ENCODE data around the gene SPATA20.

SPATA20 gene

DNA sequence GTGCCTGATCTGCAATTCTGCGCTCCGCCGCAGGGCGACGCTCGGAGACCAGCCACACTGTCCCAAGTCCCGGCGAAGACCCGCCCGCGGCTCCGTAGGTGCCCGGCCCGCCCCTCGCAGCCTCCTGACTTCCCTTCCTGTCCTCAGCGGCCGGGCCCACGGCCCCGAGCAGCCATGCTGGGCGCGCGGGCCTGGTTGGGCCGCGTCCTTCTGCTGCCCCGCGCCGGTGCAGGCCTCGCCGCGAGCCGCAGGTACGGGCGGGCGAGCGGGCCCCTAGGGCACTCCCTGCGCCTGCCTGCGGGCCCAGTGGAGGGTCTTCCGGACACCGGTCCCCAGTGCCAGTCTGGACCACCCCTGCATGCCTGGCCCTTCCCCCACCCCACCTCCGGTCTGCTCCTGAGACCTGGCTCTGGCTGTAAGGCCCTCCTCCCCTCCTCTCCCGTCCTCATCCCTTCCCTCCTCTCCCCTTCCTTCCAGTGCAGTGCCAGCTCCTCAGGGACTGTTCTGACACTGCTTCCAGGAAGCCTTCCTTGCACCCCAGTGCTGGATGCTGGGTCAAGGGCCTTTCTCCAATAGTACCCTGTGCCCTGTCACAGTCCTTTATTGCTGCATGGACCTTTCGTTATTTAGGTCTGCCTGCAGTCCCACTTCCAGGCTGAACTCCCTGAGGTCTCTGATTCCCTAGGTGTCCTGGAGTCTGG is at the start of gene SPATA20:
Gene SPATA20, plus strand, starts transcription at position 140 of the 701 bp plus-strand sequence. Its CDS starts 35 bp downstream, at position 175.
- peak; percentile 69 for DNase-seq

DNA sequence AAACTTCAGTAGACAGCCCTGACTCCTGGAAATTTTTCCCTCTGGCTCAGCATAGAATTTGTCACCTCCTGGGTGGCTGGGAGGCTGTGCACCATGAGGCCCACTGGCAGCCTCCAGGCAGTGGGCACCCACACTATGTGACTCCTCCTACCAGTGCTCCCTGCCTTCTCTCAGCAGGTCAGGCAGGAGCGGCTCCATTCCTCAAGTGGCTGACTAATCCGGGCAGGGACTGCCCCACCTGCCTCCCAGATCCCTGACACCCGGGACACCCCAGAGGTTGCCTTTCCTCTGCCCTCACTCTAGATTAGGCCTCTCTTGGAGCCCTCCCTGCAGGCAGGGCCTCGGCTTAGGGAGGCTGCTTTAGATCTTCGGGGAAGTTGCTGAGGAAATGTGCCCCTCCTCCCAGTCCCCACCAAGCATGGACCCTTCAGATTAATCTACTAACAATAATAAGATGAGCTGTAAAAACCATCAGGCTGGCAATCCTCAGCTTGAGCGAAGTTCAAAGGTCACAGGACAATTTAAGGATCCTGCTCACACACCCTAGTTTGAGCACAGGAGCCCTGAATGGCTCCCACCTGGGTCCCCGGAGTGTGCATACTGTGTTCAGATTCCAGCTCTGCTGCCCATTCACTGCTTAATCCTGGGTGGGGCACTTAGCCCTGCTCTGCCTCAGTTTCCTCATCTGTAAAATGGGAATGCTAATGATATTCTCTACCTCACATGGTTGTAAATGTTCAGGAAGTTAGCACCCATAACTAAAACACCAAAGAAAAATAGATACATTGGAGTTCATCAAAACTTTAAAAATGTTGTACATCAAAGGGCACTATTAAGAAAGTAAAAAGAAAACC is 48.7 kb upstream of the SPATA20 start:
- no peak for DNase-seq

DNA sequence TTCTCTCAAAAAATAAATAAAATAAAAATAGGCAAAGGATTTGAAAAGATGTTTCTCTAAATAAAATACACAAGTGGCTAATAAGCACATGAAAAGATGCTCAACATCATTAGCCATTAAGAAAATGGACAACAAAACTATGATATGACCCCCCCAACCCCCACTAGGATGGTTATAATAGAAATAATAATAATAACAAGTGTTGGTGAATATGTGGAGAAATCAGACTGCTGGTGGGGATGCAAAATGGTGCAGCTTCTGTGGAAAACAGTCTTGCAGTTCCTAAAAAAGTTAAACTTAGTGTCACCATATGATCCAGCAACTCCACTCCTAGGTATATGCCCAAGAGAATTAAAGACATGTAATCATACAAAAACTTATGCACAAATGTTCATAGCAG is 47.7 kb upstream of the SPATA20 start:
- DNase-seq, result no peak

DNA sequence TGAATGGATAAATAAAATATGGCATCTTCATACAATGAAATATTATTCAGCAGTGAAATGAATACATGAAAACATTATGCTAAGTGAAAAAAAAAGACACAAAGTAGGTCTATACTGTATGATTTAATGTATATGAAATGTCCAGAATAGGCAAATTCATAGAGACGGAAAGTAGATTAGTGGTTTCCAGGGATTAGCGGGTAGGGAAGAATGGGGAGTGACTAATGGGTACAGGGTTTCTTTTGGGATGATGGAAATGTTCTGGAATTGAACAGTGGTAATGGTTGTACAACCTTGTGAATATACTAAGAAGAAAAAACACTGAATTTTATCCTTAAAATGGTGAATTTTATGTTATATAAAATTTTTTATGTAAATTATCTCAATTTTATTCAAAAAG is 47.3 kb upstream of the SPATA20 start:
- no peak for DNase-seq

DNA sequence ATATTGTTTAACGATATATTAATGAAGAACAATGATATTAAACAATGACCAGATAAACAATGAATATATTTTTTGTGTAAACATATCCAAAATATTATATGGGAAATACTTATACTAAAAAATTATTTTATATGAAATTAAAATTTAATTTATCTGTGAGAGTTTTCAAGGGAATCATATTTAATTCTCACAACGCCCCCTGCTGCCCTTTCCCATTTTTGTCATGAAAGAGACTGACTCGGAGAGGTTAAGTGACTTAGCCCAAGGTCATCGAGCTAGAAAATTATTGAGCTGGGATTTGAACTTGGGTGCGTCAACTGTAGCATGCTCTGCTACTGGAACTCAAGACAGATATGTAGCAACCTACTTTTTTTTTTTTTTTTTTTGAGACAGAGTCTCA is 45.9 kb upstream of the SPATA20 start:
- no peak for DNase-seq

DNA sequence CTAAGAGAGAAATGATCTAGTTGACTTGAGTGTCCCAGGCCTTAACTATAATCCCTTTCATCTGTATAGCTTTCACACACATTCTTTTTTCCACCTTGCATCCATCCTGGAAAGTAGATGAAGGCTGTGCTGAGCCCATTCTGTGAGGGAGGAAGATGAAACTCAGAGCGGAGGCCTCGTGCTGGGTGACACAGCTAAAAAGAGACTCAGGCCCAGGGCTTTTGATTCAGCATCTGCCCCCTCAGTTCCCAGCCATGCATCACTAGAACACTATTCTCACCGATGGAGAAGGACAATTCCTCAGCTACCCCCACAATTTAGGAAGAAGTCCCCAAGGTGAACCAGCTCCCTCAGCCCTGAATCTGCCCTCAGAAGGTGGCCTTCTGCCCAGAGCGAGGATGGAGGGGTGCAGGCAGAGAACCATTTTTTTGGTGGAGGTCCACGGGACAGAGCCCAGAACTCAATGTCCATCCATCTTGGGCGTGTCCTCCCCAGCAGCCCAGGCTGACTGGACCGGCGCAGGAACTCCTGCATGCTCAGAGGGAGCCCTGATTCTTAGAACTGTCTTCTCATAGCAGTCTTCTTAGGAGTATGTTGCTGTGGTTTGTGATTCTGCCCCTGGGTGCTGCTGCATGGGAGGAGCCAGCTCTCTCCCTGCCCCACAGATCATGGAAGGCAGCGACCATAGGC is 44.5 kb upstream of the SPATA20 start:
- DNase-seq, result no peak

DNA sequence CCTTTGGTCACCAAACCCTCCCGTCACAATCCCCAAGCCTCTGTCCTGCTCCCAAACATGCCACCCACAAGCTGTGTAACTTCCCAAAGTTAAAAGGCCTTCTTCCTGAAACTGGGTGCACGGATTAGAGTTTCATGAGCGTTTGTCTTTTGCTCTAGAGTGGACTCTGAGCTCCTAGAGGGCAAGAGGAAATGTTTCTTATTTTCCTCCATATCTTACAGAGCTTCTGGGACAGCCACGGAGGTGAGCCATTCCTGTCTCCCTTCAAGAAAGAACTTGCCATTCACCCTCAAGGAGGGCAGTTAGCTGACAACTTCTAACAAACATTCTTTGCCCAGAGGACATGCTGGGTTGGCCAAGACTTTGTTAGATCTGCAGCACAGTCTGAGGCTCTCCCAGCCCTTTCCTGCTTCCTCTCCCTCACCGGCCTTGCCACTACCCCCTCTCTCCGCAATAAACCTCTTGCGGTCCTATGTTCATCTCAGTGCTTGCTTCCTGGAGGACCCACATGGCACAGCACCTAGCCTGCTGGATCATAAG is 41.3 kb upstream of the SPATA20 start:
- no peak for DNase-seq

DNA sequence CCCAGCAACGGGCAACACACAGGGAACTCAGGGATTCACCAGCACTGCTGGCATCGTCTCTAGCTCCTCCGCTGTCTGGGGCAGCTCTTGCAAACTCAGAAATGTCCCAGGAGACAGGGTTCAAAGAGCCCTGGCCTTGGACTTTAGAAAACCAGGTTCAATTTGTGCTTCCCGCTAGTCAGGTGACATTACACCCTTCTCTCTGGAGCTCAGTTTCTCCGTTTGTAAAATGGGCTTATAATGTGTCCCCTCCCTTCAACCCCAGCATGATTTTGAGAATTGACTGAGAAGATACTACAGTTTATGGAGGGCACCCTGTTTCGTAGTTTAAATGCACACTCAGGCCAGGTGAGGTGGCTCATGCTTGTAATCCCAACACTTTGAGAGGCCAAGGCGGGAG is 40.7 kb upstream of the SPATA20 start:
- no peak for DNase-seq

DNA sequence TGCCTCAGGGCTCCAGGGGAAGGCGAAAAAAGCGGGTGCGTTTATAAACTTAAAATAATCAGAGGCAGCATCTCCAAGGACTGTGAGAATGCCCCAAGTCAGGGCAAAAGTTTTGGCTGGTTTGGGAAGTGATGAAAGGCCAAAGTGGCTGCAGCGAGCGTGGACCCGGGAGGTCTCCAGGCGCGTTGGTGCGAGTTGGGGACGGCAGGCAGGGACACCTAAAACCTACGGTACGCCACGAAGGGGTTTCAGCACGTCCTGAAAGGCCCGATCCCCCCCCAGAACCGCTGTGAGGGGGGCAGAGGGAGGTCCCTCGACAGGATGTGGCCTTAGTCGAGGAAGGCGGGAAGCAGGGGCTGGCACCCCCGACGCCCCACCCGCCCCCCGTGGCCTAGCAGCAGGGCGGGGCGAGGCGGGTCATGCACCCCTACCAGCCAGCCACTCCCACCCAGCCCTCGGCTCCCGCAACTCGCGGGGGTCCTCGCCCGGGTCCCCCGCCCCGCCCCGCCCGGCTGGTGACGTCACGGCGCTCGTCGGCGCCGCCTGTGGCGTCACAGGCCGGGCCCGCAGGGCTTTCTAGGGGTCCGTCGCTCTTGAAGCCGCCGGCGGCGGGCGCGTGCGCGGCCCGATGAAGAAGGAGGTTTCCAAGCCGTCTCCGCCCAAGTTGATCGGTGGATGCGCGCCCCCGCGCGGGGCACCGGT is 39.0 kb upstream of the SPATA20 start, which contains the start of gene MYCBPAP:
Gene MYCBPAP, plus strand, starts transcription at position 569 of the 702 bp plus-strand sequence. CDS start 236 bp downstream, outside the sequence.
- DNase-seq, result peak; percentile 33

DNA sequence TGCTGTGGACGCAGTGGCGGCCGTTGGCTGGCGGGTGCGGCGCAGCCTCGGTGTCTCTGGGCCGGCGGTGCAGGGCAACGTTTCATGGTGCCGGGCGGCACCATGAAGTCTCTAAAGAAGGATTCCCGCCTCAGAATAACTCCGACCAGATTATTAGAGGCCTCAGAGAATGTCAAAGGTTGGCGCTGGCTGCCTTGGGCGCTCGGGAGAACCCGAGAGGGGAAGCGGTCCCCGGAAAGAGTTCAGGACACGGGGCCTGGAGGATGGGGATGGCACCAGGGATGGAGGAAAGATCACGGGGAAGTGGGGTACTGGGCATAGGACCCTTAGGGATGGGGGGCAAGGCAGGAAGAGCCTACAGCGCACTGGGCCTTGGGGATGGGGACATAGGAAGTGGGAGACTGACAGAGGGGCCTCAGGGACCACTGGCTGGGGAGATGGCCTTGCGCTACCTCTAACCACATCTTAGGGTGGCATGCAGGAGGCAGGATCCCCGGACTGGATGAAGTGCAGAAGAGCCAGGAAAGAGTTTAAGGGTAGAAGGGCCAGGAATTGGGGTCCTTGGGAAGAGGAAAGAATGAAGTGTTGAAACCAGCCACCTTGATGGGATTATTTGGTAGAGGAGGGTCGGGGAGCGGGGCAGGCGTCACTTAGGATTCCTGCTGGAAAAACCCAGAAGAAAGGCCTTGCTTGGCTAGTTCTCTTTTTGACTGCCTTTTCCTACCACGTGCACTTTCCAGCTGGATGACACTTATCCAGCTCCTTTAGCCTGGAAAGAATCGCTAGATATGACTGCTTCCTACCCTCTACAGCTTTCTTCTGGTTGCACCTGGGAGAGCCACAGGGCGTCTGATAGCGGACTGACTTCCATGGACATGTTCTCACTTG is 38.2 kb upstream of the SPATA20 start:
- DNase-seq, result no peak

DNA sequence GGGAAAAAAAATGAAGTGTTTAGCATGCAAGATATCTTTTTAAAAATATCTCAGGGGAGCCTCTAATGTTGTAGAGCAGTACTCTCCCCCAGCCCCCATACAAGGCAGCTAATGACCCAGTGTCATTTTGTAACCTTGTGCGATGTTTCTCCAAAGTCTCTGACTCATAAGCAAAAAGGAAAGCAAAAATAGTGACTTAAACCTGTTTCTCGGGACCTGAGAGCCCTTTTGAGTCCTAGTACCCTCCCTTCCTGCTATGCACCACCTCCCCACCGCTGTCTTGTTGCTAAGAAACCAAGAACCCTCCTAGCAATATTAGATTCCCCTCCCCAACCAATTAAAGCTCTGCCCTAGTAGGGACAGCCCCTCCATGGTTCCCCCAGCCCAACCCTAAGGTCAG is 35.9 kb upstream of the SPATA20 start:
- DNase-seq, result no peak

DNA sequence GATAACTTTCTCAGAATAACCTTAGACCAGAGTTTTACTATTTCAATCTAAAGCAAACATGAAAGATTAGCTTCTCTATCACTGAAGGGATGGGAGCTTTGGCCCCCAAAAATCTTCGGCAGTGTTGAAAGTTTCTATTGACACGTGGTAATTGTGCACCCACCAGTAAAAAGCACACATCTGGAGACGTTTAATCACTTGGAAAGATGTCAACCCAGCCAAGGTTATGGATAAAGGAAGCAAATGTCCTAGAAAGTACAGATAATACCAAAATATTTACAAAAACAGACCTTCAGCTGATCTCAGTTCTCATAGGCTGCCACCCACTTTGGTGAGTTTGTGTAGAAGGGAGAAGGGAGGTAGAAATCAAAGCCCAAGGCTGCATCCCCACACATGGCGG is 33.5 kb upstream of the SPATA20 start:
- DNase-seq, result no peak

DNA sequence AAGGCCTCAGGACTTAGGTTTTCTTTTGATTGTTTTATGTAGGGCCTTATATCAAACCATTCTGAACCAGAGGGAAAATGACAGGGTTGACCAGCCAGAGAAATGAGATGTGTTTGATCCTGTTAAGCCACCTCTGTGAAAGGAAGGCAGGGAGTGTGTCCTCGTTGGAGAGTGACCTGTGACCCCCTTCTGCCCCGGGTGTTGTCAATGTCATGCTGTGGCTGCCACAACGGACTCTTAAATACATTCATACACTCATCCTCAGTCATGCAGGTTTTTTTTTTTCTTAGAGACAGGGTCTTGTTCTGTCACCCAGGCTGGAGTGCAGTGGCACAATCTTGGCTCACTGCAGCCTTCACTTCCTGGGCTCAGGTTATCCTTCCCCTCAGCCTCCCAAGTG is 32.6 kb upstream of the SPATA20 start:
- no peak for DNase-seq

DNA sequence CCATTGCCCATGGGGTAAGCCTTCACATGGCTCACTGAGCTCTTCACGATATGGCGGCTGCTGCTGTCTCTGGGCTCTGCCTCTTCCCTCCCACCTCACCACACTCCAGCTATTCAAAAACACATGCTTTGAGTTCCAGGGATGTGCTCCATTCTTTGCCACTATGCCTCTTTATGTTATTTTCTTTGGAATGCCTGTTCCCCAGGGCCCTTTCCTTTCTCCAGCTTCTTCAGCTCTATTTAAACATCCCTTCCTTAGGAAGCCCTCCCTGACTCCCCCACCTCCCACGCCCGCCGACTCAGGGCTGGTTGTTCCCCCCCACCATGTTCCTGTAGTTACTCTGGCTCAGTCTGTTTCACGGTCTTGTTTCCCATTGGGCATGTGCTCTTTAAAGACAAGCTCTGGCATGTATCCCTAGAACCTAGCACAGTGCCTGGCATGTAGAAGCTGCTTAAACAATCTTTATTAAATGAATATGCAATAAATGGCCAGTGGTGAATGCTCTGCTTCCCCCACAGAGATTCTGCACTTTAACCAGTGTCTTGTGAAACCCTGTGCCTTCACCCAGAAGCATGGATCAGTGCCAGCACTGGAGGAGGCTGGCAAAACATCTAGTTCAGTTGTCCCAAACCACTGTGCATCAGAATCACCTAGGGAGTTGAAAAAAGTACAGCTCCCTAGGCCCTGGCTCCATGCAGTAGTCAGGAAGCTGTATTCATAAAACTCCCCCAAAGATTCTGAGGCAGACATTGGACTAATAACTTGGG is 31.9 kb upstream of the SPATA20 start:
- no peak for DNase-seq

DNA sequence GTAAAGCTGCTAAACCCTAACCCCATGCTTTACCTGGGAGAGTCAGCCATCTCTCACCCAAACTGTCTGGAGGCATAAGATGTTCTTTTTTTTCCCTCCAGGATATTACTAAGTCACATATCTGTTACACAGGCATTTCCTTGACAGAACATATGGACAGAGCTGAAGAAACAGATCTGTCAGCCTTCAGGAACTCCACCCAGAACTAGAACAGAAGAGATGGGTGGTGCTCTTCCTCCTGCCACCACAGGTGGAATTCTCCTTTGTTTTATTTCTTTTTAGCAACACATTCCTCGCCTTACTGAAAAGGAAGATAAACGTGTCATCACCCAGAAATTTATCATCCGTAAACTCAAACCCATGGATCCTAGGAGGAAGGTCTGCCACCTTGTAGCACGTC is 30.0 kb upstream of the SPATA20 start:
- no peak for DNase-seq

DNA sequence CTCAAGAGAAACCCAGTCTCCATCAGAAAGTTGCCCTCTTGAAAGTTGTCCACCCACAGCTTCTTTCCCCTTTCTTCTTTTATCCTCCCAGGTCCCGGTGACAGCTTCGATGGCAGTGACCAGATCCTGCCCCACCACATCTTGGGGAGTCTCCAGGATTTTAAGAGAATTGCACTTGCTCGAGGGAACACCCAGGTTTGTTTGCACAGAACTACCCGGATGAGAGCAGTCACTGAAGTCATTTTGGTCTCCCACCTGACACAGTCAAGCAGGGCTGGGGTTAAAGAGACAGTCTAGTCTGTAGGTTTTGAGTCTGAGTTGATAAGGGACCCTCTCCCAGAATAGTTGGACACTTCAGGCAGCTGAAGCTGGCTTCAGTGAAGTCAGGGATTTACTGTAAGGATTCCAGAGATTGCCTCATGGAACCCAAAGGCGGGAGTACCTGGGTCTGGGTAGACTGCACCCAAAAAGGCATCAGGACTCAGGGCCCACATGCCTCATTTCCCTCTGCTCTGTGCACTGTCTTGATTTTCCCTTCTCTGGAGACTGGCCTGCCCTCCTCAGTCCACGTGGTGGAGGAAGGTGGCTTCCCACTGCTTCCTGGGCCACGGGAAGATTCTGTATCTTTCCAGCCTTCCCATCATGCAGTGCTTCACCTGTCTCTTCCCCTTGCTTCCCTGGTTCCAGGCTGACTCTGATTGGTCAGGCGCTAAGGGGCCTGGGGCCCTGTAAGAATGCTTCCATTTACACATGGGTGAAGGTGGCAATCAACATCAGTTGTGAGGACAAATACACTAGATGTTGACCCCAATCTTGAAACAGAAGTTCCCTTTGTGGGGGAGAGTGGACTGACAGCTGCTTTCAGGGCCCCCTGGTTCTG is 29.2 kb upstream of the SPATA20 start:
- no peak for DNase-seq

DNA sequence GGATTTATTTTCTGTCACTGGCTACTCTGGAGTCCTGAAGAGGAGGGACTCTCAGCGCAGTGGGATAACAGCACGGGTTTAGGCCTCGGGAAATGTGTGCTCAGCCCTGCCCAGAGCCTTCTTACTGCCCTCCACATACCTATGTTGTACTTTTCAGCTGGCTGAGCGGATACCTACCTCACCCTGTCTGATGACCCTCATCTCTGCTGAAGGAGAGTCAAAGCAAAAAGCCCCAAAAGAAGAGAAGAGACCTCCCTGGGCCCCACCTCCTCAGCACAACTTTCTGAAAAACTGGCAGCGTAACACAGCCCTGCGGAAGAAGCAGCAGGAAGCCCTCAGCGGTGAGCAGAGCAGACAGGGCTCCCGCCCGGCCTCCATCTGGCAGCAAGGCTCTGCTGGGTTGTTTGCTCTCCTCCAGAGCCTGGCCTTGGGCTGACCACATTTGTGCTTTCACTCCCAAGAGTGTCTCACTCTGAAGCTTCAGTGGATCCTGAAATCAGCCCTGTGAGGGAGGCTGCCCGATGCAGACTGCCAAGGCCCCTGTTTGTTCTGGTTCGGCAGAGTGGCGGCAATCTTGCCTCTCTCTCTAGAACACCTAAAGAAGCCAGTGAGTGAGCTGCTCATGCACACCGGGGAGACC is 28.5 kb upstream of the SPATA20 start:
- DNase-seq, result no peak

DNA sequence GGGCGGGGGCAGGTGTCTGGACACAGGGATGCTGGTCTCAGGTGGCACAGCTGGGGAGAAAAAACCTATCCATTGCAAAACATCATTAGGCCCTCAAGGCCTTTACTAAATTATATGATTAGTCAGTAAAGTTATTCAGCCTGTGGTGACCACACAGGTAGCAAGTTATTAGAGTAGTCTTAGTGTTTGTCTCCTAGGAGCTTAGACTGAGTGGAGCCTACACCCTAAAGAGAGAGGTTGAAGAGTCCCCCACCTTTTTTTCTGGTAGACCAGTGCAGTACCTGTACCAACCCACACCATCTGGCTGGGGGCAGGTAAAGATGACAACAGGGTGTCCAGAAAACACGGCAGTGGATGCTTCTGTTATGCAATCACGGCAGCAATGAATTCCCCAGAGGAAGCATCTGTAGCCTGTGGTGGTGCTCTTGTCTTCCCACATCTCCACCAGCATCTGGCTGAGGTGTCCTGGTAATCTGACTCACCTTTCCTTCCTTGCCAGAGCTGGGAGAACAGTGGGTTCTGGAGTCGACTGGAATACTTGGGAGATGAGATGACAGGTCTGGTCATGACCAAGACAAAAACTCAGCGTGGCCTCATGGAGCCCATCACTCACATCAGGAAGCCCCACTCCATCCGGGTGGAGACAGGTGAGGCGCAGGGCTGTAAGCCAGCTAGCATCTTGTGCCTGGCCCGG is 27.7 kb upstream of the SPATA20 start:
- DNase-seq, result no peak

DNA sequence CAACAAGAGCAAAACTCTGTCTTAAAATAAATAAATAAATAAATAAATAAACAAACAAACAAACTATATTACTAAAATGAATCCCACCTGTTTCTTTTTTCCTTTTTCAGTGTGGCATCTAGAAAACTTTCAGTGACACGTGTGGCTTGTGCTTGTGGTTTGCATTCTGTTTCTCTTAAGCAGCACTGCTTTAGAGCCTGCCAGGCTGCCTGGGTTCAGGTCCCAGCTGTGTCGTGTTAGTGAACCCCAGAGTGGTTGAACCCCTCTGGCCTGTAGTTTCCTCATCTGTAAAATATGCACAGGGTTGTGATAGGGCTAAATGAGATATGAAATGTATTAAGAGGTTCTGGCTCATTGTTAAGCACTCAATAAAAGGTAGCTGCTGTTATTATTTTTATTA is 26.5 kb upstream of the SPATA20 start:
- no peak for DNase-seq
